Kidney (tissue), 22 donors: ENCODE measurements around the gene RYK. TPM values are rescaled to one million over a fixed set of nuclear protein-coding genes. Genes with fewer than 3 reads are reported as not detected.
A peak's percentile ranks its signal among the peaks of the same experiment; 100 is the strongest.

Experiments used
- DNase-seq, 5 donors: peaks; one replicate each; pipeline ENCODE4 v3.0.0-alpha.2; 2013 to 2020
- FAIRE-seq: peaks from 2 replicates; lab custom pipeline; 2012; peaks lifted over from hg19 to GRCh38; lab: Jason Lieb, UNC
- H3K27ac ChIP-seq, 2 donors: one replicate each; pipeline ENCODE4 v1.7.0; 2013; ENCODE audit warnings: low read depth in 2 of 2, low read length in 2 of 2, inconsistent platforms in 1 of 2
- H3K27me3 ChIP-seq: one replicate; pipeline ENCODE4 v1.7.1; 2013; ENCODE audit warnings: low read length, inconsistent platforms; ENCODE audit not compliant: control insufficient read depth, insufficient read depth
- H3K36me3 ChIP-seq, 3 donors: one replicate each; pipeline versions ENCODE4 v1.7.0 to v1.7.1; 2013; ENCODE audit warnings: low read length in 3 of 3, control low read depth in 1 of 3, inconsistent platforms in 1 of 3; ENCODE audit not compliant: insufficient read depth in 3 of 3, control insufficient read depth in 2 of 3
- H3K4me1 ChIP-seq, 3 donors: one replicate each; pipeline versions ENCODE4 v1.7.0 to v1.7.1; 2013; ENCODE audit warnings: low read length in 3 of 3, inconsistent platforms in 1 of 3, low read depth in 1 of 3; ENCODE audit not compliant: control insufficient read depth in 2 of 3, insufficient read depth in 2 of 3
- H3K4me3 ChIP-seq, 3 donors: one replicate each; pipeline versions ENCODE4 v1.7.0 to v1.8.1; 2013; ENCODE audit warnings: low read length in 3 of 3, control low read depth in 1 of 3, inconsistent platforms in 1 of 3
- H3K9ac ChIP-seq, 3 donors: one replicate each; pipeline versions ENCODE4 v1.7.0 to v1.7.1; 2013; ENCODE audit warnings: low read length in 3 of 3, control low read depth in 1 of 3, inconsistent platforms in 1 of 3
- H3K9me3 ChIP-seq, 3 donors: one replicate each; pipeline versions ENCODE4 v1.7.0 to v1.7.1; 2013; ENCODE audit warnings: low read length in 3 of 3, control low read depth in 1 of 3, inconsistent platforms in 1 of 3; ENCODE audit not compliant: control insufficient read depth in 2 of 3, insufficient read depth in 1 of 3
- intact Hi-C: fragments of 100-400 bp; cut with DNase I; formaldehyde crosslinking; loops from one replicate; pipeline ENCODE4 v1.11.1; 2022
- long read RNA-seq, 10 donors: library from polyadenylated mRNA in 1 of 10; unstranded in 1 of 10; transcript quantifications; one replicate each; pipeline ENCODE4 v2.0.0 and lab custom pipeline, GENCODE V29; 2021 to 2026
- polyA plus RNA-seq: library from polyadenylated mRNA; stranded (reverse); fragments of 350-450 nt; fragmentation: Illumina TruSeq; extraction: RNeasy Lipid Tissue Mini Kit (QIAGEN cat#74804); gene quantifications from one replicate; pipeline ENCODE4 v1.2.3, GENCODE V29; 2014; ENCODE audit warnings: low read depth, low replicate concordance; ENCODE audit not compliant: insufficient read depth
- total RNA-seq: library from RNA; stranded (reverse); fragmentation: NEBNext Ultra II Directional; extraction: Animal tissue kit (Norgen Biotek cat#: 25700); gene quantifications from one replicate; pipeline ENCODE4 v1.2.1, GENCODE V29; 2021
- TF ChIP-seq, protein P1 (sequence below): IDR thresholded peaks from 3 replicates; pipeline ENCODE4 v1.5.1; 2012; ENCODE audit warnings: mild to moderate bottlenecking, moderate library complexity, borderline replicate concordance; ENCODE audit not compliant: insufficient read depth; ENCODE audit errors: extremely low read depth
- donor health status: control.
- donor health status: control.
- donor health status: control.
- donor health status: control.
- donor health status: control.
- donor health status: DM: yes; HTN: yes; CAD: no.
- donor health status: Normal renal cell carcinoma (clear cell type).

RYK gene
- 50.9 TPM for total RNA-seq
- 32.2 TPM for polyA plus RNA-seq
- long read RNA-seq, donor 1, full-length matches to known transcripts, result 10 of 10 reads
- long read RNA-seq, donor 1, partial matches to known transcripts, result 0 of 10 reads
- long read RNA-seq, donor 1, other reads (novel, unspliced or antisense), result 0 of 10 reads
- long read RNA-seq, donor 2, full-length matches to known transcripts, result 10 of 10 reads
- long read RNA-seq, donor 2, partial matches to known transcripts, result 0 of 10 reads
- long read RNA-seq, donor 2, other reads (novel, unspliced or antisense), result 0 of 10 reads
- long read RNA-seq, donor 3, full-length matches to known transcripts, result 11 of 20 reads
- long read RNA-seq, donor 3, partial matches to known transcripts, result 9 of 20 reads
- long read RNA-seq, donor 3, other reads (novel, unspliced or antisense), result 0 of 20 reads
- long read RNA-seq, donor 4, partial matches to known transcripts, result 0 of 6 reads
- long read RNA-seq, donor 4, other reads (novel, unspliced or antisense), result 0 of 6 reads
- long read RNA-seq, donor 5, result 0 reads
- long read RNA-seq, donor 6, full-length matches to known transcripts, result 6 of 6 reads
- long read RNA-seq, donor 6, partial matches to known transcripts, result 0 of 6 reads
- long read RNA-seq, donor 6, other reads (novel, unspliced or antisense), result 0 of 6 reads
- long read RNA-seq, donor 7, transcript RYK-201 (15 exons, 2,667 nt), result major isoform, 42 of 71 reads
- long read RNA-seq, donor 7, transcript RYK-209 (15 exons, 2,934 nt), result minor isoform, 12 of 71 reads
- long read RNA-seq, donor 7, partial matches to known transcripts, result 8 of 71 reads
- long read RNA-seq, donor 7, other reads (novel, unspliced or antisense), result 9 of 71 reads
- long read RNA-seq, donor 8, full-length matches to known transcripts, result 9 of 27 reads
- long read RNA-seq, donor 8, partial matches to known transcripts, result 18 of 27 reads
- long read RNA-seq, donor 8, other reads (novel, unspliced or antisense), result 0 of 27 reads
- long read RNA-seq, donor 9, partial matches to known transcripts, result 0 of 4 reads
- long read RNA-seq, donor 9, other reads (novel, unspliced or antisense), result 0 of 4 reads
- long read RNA-seq, donor 10, full-length matches to known transcripts, result 8 of 8 reads
- long read RNA-seq, donor 10, partial matches to known transcripts, result 0 of 8 reads
- long read RNA-seq, donor 10, other reads (novel, unspliced or antisense), result 0 of 8 reads

DNA sequence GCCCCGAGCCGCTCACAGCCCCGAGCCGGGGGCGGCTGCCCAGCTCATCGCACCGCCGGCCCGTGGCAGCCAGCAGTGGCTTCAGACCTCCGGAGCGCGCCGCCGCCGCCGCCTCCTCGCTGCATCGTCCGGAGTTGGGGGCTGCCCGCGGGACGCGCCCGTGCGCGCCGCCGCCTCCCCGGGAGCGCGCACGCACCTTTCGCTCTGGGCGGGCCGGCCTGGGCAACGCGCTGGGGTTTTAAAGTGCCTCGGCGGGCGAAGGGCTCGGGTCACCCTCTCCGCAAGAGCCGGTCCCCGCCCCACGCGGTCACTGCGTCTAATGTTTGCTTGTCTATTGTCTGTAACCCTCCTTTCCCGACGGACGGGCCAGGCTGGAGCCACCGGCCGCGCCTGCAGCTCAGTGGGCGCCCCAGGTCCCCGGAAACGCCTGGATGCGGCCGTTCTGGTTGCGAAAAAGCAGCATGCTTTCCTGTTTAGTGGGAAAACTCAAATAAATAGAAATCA, at the start of gene RYK:
RYK (minus strand) TSS at position 143 of the 504 bp plus-strand sequence. CDS start 205 bp downstream, outside the sequence.
- H3K4me1 ChIP-seq, result peaks cover 0 to 11% (median 0%) of the 10 kb centered on the region in 3 donors
- H3K9me3 ChIP-seq, result no peaks in the 10 kb centered on the region
- intact Hi-C loops, result no loop called here
- H3K27me3 ChIP-seq, result no peaks in the 10 kb centered on the region
- H3K36me3 ChIP-seq, result no peaks in the 10 kb centered on the region
- H3K9ac ChIP-seq, result peak within 1 kb of the TSS; percentile 60 to 78 (median 66)
- no peak for FAIRE-seq
- H3K27ac ChIP-seq, result peak within 1 kb of the TSS; percentile 78 to 90
- TF ChIP-seq, protein P1, sequence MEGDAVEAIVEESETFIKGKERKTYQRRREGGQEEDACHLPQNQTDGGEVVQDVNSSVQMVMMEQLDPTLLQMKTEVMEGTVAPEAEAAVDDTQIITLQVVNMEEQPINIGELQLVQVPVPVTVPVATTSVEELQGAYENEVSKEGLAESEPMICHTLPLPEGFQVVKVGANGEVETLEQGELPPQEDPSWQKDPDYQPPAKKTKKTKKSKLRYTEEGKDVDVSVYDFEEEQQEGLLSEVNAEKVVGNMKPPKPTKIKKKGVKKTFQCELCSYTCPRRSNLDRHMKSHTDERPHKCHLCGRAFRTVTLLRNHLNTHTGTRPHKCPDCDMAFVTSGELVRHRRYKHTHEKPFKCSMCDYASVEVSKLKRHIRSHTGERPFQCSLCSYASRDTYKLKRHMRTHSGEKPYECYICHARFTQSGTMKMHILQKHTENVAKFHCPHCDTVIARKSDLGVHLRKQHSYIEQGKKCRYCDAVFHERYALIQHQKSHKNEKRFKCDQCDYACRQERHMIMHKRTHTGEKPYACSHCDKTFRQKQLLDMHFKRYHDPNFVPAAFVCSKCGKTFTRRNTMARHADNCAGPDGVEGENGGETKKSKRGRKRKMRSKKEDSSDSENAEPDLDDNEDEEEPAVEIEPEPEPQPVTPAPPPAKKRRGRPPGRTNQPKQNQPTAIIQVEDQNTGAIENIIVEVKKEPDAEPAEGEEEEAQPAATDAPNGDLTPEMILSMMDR, result no peak
- peak within 1 kb of the TSS; percentile 74 to 88 (median 76) for H3K4me3 ChIP-seq
- peak; percentile 88 to 93 (median 91) for DNase-seq

DNA sequence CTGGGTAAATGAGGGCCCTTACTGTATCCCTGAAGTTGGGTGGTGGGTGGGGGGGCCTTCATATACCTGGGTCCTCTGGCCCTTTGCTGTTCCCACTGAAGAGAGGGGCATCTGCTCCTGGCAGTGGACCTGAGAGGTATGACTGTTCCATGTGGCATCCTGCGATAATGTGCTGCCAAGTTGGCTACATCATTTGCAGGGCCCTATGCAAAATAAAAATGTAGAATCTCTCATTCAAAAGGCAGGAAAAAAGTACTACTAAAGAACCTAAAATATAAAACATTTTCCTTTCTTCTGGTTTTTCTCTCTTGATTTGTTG, 49.2 kb upstream of the RYK start:
- Histone ChIP-seq H3K27me3 (no peaks in the 10 kb centered on the region), H3K36me3 (no peaks in the 10 kb centered on the region), H3K9ac (no peak overlapping the region), H3K27ac (no peak overlapping the region), H3K4me1 (no peaks in the 10 kb centered on the region), H3K9me3 (no peaks in the 10 kb centered on the region), H3K4me3 (no peak overlapping the region)
- TF ChIP-seq, protein P1, result no peak
- FAIRE-seq, result no peak
- intact Hi-C loops, result loop anchor here (10.0 kb wide), 1 partner anchor 85 kb away; no protein-coding TSS in a partner anchor
- no peak for DNase-seq

DNA sequence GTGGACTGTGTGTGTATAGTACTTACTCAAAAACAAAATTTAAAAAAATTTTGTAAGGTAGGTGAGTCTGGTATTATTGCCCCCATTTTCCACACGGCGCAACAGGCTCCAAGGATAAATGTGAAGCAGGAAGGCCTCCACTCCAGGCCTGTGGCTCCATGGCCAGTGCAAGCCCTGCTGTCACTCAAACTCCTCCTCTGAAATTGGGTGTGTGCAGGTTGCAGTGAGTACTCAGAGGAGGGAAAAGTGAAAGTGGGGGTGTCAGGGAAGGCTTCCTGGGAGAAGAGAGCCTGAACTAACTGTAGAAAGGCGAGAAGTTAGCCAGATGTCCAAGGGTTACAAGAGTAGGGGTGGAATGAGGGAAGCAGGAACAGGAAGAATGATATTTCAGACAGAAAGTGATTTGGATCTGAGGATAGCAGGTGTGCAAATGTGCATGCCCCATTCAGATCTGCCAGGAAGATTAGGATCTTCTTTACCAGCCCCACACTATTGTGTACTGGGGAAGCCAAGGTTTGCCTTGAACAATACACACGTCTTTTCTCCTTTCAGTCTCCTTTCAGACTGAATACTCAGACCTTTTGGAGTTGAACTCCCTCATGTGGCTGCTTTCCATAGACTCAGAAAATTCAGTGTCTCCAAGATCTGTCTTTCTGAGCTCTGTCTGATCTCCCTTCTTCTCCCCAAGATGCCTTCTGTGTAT, 48.7 kb upstream of the RYK start:
- Histone ChIP-seq H3K4me1 (no peaks in the 10 kb centered on the region), H3K9me3 (no peaks in the 10 kb centered on the region), H3K9ac (no peak overlapping the region), H3K36me3 (no peaks in the 10 kb centered on the region), H3K27ac (no peak overlapping the region), H3K4me3 (no peak overlapping the region), H3K27me3 (no peaks in the 10 kb centered on the region)
- FAIRE-seq, result no peak
- DNase-seq, result peak in 1 of 5 donors; percentile 65
- intact Hi-C loops, result no loop called here
- TF ChIP-seq, protein P1, result peak; percentile 47
